Transverse colon (tissue), 4 donors: ENCODE results near the gene KIF4B.

Experiments used
- EP300 ChIP-seq: sonication (generic); formaldehyde crosslinking; IDR thresholded peaks from one replicate; pipeline ENCODE4 v1.6.1; 2017; ENCODE audit warnings: antibody characterized with exemption, low read depth
- POLR2AphosphoS5 ChIP-seq, 3 donors: sonication (generic); formaldehyde crosslinking; IDR thresholded peaks; one replicate each; pipeline ENCODE4 v1.6.1; 2016; ENCODE audit warnings: antibody characterized with exemption in 3 of 3
- TF ChIP-seq, protein P1 (sequence below), 5 experiments: fragments of 200-600 bp in 3 of 5; fragments of 450-650 bp in 2 of 5; sonication (generic) in 3 of 5; IDR thresholded peaks; 1 replicate in 2 of 5; 2 replicates in 3 of 5; pipeline ENCODE4 v1.5.1; 2016 to 2017; ENCODE audit warnings: antibody characterized with exemption in 5 of 5, inconsistent platforms in 3 of 5, mild to moderate bottlenecking in 2 of 5, moderate library complexity in 1 of 5

DNA sequence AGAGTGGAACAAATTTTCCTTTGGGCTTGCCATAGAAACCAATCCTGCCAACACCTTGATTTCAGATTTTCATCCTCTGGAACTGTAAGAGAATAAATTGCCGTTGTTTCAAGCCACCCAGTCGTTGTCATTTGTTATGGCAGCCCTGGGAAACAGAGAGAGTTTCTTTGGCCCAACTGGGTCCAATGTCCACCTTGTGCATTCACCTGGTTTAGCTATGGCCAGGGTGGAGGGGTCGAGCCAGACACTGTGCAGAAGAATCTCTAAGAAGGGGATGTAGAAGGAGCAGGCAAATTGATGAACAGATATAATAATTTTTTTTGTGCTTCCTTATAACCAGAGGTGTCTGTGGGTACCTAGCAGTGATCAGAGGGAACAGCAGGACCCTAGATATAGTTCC lies 9.8 kb downstream of the KIF4B start:
- TF ChIP-seq, protein P1, sequence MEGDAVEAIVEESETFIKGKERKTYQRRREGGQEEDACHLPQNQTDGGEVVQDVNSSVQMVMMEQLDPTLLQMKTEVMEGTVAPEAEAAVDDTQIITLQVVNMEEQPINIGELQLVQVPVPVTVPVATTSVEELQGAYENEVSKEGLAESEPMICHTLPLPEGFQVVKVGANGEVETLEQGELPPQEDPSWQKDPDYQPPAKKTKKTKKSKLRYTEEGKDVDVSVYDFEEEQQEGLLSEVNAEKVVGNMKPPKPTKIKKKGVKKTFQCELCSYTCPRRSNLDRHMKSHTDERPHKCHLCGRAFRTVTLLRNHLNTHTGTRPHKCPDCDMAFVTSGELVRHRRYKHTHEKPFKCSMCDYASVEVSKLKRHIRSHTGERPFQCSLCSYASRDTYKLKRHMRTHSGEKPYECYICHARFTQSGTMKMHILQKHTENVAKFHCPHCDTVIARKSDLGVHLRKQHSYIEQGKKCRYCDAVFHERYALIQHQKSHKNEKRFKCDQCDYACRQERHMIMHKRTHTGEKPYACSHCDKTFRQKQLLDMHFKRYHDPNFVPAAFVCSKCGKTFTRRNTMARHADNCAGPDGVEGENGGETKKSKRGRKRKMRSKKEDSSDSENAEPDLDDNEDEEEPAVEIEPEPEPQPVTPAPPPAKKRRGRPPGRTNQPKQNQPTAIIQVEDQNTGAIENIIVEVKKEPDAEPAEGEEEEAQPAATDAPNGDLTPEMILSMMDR (IDR thresholded peaks at IDR 0.05) = no peak
- TF ChIP-seq EP300 = no peak
- TF ChIP-seq POLR2AphosphoS5 (IDR thresholded peaks at IDR 0.05) = no peak
